Amygdala (tissue), 56 donors: ENCODE results near the gene PPFIBP2.

Experiments used
- DNase-seq, 56 donors: peaks; one replicate each; lab custom pipeline; 2025; lab: John Stamatoyannopoulos, UW

Gene PPFIBP2

GRCh38 chr11:7547687-7548086 is 33.9 kb downstream of the PPFIBP2 start:
- no peak for DNase-seq

- no peak for DNase-seq
Observed at GRCh38 chr11:7548659-7549274, 35.0 kb downstream of the PPFIBP2 start.

- DNase-seq = no peak
Observed at GRCh38 chr11:7549681-7550080, 35.9 kb downstream of the PPFIBP2 start.

- DNase-seq = no peak
Observed at GRCh38 chr11:7551571-7551970, 37.8 kb downstream of the PPFIBP2 start.

- no peak for DNase-seq
Observed at GRCh38 chr11:7552666-7553065, 38.9 kb downstream of the PPFIBP2 start.

DNA sequence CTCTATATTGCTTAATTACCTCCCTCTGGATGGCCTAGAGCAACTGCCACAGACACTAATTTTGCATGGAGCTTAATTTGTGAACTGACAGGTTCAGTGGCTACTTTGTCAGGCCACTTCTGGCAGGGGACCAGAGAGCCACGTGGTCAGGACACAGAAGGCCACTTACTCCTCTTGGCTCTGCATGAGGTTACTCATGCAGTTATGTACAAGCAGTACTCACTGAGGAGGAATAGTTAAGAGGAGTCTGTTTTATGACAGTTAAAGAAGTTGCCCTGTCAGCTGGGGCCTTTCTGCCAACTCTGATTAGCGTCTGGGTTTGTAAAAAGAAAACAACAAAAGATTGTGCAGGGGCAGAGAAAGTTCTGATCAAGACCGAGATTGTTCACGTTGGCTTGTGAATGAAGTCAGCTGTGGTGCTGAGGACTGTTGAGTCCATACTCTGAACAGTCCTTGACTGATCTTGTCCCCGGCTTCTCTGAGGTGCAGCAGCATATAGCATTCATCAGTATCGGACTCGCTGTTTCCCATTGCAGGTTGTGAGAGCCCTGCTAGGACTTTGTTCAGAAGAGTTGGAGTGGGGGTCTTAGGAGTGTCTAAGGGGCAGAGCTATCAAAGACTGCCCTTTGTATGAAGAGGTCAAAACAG is 41.4 kb downstream of the PPFIBP2 start:
- peak in 42 of 56 donors; percentile 13 to 85 (median 52) for DNase-seq

- DNase-seq = no peak
Observed at GRCh38 chr11:7558046-7558445, 44.2 kb downstream of the PPFIBP2 start.

DNA sequence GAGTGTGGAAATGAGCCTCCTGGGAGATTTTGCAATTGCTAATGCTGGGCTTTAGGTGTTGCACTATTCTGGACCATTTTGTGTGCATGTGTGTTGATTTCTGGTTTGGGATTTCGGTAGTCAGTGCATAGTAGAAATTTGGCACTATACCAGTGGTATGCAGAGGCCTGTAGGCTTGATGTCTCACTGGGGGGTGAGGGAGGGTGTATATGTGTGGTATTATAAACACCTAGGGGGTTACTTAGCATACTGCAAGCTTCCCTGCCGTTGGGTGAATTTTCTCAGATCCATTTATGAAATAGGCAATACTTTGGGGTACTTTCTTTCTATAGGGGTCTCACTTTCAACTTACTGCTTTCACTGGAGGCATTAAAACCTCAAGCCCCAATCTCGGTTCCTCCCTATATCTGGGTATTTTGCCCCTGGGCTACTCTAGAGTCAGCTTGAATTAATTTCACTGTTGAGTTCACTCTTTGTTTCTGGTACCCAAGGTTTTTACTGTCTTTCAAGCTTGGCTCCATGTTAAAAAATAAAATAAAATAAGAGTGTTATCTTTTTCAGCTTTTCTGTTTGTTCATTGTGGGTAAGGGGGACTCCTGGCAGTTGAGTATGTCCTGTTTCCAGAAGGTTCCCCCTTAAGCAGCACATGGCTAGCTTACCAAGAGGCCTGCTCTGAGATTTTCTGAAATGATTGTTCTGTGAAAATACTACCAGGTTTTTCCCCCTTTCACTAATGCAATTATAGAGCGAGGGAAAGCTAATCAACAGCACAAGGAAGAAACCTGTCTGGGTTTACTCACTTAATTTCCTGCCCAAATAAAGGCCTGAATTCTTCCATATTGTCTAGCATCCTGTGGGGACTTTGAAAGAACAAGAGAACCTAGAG is 45.8 kb downstream of the PPFIBP2 start:
- DNase-seq = no peak

DNA sequence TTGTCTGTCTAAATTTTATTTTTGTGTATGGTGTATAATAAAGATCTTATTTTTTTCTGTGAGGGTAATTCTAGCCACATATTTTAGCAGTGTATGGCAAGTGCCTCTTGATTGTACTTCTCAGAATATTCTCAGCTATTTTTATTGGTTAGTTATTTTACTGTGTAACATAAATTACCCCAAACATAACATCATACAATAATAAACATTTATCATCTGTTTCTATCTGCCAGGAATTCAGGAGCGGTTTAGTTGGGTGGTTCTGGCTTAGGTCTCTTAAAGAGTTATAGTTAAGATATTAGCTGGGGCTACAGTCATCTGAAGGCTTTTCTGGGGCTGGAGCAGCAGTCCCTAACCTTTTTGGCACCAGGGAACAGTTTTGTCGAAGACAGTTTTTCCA is 47.8 kb downstream of the PPFIBP2 start:
- DNase-seq = no peak

GRCh38 chr11:7563281-7563680 is 49.5 kb downstream of the PPFIBP2 start:
- DNase-seq = no peak

GRCh38 chr11:7564803-7565202 is 51.0 kb downstream of the PPFIBP2 start:
- DNase-seq = no peak

DNA sequence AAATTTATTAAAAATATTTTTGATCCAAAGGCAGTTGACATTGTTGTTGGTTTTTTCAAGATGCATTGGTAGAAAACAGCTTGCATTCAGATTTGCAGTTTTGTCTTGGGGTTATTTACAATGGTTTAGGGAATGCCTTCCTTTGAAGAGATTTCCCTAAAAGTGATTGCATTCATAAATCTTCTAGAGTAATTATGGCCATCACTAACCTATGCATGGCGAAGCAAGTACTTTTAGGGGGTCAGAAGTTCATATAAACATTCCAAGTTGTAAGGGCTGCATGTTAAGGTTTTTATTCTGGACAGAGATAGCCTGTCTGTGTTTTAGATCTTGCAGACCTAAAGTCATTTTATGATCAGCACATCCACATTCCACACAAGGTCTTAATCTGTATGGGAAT is 53.5 kb downstream of the PPFIBP2 start:
- DNase-seq = no peak

GRCh38 chr11:7569044-7569443 is 55.2 kb downstream of the PPFIBP2 start:
- DNase-seq = peak in 2 of 56 donors; percentile 37 to 60

DNA sequence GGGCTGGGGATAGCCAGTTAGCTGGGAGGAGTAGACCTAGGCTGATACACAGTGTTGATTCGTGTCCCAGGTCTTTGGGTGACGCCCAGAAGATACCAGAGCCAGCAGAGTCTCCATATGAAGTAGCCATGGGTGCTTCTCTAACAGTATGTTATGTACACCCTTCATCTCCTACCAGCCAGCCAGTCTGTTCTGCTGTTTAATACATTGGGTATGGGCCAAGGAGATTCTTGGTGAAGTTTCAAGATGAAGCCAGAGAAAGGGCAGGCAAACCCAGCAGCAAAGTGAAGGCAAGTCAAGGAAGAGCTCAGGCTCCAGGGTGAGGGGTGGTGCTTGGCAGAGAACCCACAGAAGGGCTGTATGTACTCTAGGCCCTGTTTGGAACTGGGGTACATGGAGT is 56.4 kb downstream of the PPFIBP2 start:
- DNase-seq = no peak

GRCh38 chr11:7570938-7571521 is 57.2 kb downstream of the PPFIBP2 start:
- no peak for DNase-seq

- peak in 38 of 56 donors; percentile 24 to 86 (median 52) for DNase-seq
Observed at GRCh38 chr11:7571640-7572000, 57.8 kb downstream of the PPFIBP2 start.

- DNase-seq = no peak
Observed at GRCh38 chr11:7572001-7572712, 58.4 kb downstream of the PPFIBP2 start.

DNA sequence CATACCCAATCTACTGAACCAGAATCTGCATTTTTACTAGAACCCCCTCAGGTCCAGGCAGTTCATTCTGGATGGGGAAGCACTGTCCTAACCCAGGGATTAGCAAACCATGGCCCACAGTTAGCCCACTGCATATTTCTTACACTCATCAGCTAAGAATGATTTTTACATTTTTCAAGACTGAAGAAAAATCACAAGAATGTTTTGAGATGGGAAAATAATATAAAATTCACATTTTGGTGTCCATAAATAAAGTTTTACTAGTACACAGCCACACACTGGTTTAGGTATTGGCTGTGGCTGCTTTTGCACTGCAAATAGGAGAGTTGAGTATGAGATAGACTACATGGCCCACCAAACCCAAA is 59.4 kb downstream of the PPFIBP2 start:
- DNase-seq = no peak

- no peak for DNase-seq
Observed at GRCh38 chr11:7573558-7574296, 59.9 kb downstream of the PPFIBP2 start.
